ENCODE results near the gene CYP2B6. TPM values are rescaled to one million over a fixed set of nuclear protein-coding genes. Genes with fewer than 3 reads are reported as not detected.
"Not testable (repeated sequence)": the region's sequence is repeated elsewhere in the genome, so short reads cannot be mapped to it uniquely, and the experiment has no call there.

Gene CYP2B6
- total RNA-seq, 4 donors from 2014 or later: not detected

- H3K4me3 ChIP-seq: no peak overlapping the region
- in situ Hi-C loops (cut with MboI; ENCODE audit: low sequenced_read_pairs in 4 of 4): no loop called here
- no peak for ATAC-seq
- no peak overlapping the region for H3K27ac ChIP-seq
- H3K27me3 ChIP-seq: no peaks in the 10 kb centered on the region
- no peak for TF ChIP-seq CTCF (IDR thresholded peaks at IDR 0.05 in 4 of 5, conservative IDR thresholded peaks at IDR 0.05 in 1 of 5)
- TF ChIP-seq POLR2A (IDR thresholded peaks at IDR 0.05): no peak
- no peak for DNase-seq
- intact Hi-C loops (cut with DNase I; ENCODE audit: low total_unique reads): no loop called here
- H3K4me1 ChIP-seq: no peaks in the 10 kb centered on the region
- H3K36me3 ChIP-seq: no peaks in the 10 kb centered on the region
- H3K9me3 ChIP-seq: no peaks in the 10 kb centered on the region
Measured at GRCh38 chr19:41031916-41032315, 40.8 kb downstream of the CYP2B6 start.

- H3K4me1 ChIP-seq; H3K36me3 ChIP-seq; intact Hi-C loops (cut with DNase I; ENCODE audit: low total_unique reads); DNase-seq; in situ Hi-C loops (cut with MboI; ENCODE audit: low sequenced_read_pairs in 4 of 4); ATAC-seq; H3K27ac ChIP-seq; H3K4me3 ChIP-seq; H3K9me3 ChIP-seq; H3K27me3 ChIP-seq: not testable (repeated sequence)
Measured at GRCh38 chr19:41033324-41033723, 42.2 kb downstream of the CYP2B6 start.

- in situ Hi-C loops (cut with MboI; ENCODE audit: low sequenced_read_pairs in 4 of 4) (no loop called here), intact Hi-C loops (cut with DNase I; ENCODE audit: low total_unique reads) (no loop called here)
- Histone ChIP-seq H3K9me3 (no peaks in the 10 kb centered on the region), H3K36me3 (no peaks in the 10 kb centered on the region), H3K27me3 (no peaks in the 10 kb centered on the region), H3K4me1 (no peaks in the 10 kb centered on the region), H3K27ac (no peak overlapping the region), H3K4me3 (no peak overlapping the region)
- no peak for TF ChIP-seq POLR2A (IDR thresholded peaks at IDR 0.05)
- TF ChIP-seq CTCF (IDR thresholded peaks at IDR 0.05 in 4 of 5, conservative IDR thresholded peaks at IDR 0.05 in 1 of 5): no peak
- DNase-seq: no peak
- ATAC-seq: no peak
Measured at GRCh38 chr19:41039806-41040205, 48.7 kb downstream of the CYP2B6 start.

- DNase-seq; in situ Hi-C loops (cut with MboI; ENCODE audit: low sequenced_read_pairs in 4 of 4); H3K27me3 ChIP-seq; H3K4me3 ChIP-seq; ATAC-seq; H3K36me3 ChIP-seq; H3K4me1 ChIP-seq; H3K9me3 ChIP-seq; H3K27ac ChIP-seq; intact Hi-C loops (cut with DNase I; ENCODE audit: low total_unique reads): not testable (repeated sequence)
Measured at GRCh38 chr19:41045095-41045494, 54.0 kb downstream of the CYP2B6 start.

DNA sequence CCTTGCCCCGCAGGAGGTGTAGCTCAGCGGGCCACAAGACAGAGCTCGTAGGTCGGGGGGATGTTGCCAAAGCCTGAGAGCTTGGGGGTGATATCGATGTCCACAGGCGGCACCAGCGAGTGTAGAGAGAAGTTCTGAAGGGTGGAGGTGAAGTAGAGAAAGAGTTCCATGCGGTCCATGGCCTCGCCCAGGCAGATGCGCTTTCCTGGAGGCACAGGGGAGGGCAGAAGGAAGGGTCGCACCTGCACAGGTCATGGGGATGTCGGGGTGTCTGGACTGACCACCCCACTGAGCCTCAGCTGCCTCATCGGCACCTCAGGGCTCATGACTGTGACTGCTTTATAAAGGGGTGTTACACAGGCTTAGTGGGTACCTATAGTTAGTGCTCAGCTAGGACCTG, 59.3 kb downstream of the CYP2B6 start:
- no peak for DNase-seq
- intact Hi-C loops (cut with DNase I; ENCODE audit: low total_unique reads): no loop called here
- Histone ChIP-seq H3K27me3 (no peaks in the 10 kb centered on the region), H3K27ac (no peak overlapping the region), H3K4me3 (no peak overlapping the region), H3K9me3 (no peaks in the 10 kb centered on the region), H3K36me3 (no peaks in the 10 kb centered on the region), H3K4me1 (no peaks in the 10 kb centered on the region)
- in situ Hi-C loops (cut with MboI; ENCODE audit: low sequenced_read_pairs in 4 of 4): no loop called here
- ATAC-seq: no peak
- TF ChIP-seq POLR2A (IDR thresholded peaks at IDR 0.05) (no peak), CTCF (IDR thresholded peaks at IDR 0.05 in 4 of 5, conservative IDR thresholded peaks at IDR 0.05 in 1 of 5) (no peak)

- H3K4me3 ChIP-seq; DNase-seq; in situ Hi-C loops (cut with MboI; ENCODE audit: low sequenced_read_pairs in 4 of 4); H3K27ac ChIP-seq; H3K9me3 ChIP-seq; H3K27me3 ChIP-seq; H3K4me1 ChIP-seq; H3K36me3 ChIP-seq; intact Hi-C loops (cut with DNase I; ENCODE audit: low total_unique reads); ATAC-seq: not testable (repeated sequence)
Measured at GRCh38 chr19:41052162-41052561, 61.1 kb downstream of the CYP2B6 start.

DNA sequence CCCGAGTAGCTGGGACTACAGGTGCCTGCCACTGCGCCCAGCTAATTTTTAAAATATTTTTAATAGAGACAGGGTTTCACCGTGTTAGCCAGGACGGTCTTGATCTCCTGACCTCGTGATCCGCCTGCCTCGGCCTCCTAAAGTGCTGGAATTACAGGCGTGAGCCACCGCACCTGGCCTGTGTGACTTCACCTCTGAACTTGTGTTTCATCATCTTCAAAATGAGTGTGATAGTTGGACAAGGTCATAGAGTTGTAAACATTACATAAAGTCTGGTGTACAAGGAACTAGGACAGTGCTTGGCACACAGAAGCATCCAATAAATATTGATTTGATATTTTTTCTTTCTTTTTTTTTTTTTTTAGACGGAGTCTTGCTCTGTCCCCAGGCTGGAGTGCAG, 62.2 kb downstream of the CYP2B6 start:
- intact Hi-C loops (cut with DNase I; ENCODE audit: low total_unique reads); H3K27me3 ChIP-seq; H3K27ac ChIP-seq; H3K9me3 ChIP-seq; H3K36me3 ChIP-seq; H3K4me1 ChIP-seq; DNase-seq; ATAC-seq; in situ Hi-C loops (cut with MboI; ENCODE audit: low sequenced_read_pairs in 4 of 4); H3K4me3 ChIP-seq: not testable (repeated sequence)
